ENCODE measurements around the gene TSPAN13. TPM values are rescaled to one million over a fixed set of nuclear protein-coding genes. Genes with fewer than 3 reads are reported as not detected.

The TSPAN13 gene
- total and polyA plus RNA-seq, 8 donors = 3.6 to 74.5 (median 35.4) TPM

- no peak for DNase-seq
- TF ChIP-seq POLR2AphosphoS5 (IDR thresholded peaks at IDR 0.05) = no peak
- TF ChIP-seq POLR2A (IDR thresholded peaks at IDR 0.05) = no peak
- TF ChIP-seq EP300 (IDR thresholded peaks at IDR 0.05) = no peak
- TF ChIP-seq CTCF (IDR thresholded peaks at IDR 0.05) = no peak
- H3K4me3 ChIP-seq = no peak overlapping the region
- no peak overlapping the region for H3K27ac ChIP-seq
- H3K36me3 ChIP-seq = no peaks in the 10 kb centered on the region
- H3K9me3 ChIP-seq = no peaks in the 10 kb centered on the region
- WGBS, 5 donors = 90 to 93% (median 91%) methylated on average over 10 of the region's 10 CpGs
- peaks cover 0 to 6% (median 0%) of the 10 kb centered on the region in 4 donors for H3K4me1 ChIP-seq
- no peaks in the 10 kb centered on the region for H3K27me3 ChIP-seq
- intact Hi-C loops (cut with DNase I; ENCODE audit: low total_unique reads) = no loop called here
Observed at GRCh38 chr7:16728811-16729210, 24.7 kb upstream of the TSPAN13 start.

GRCh38 chr7:16729541-16729940 is 24.0 kb upstream of the TSPAN13 start:
- intact Hi-C loops (cut with DNase I; ENCODE audit: low total_unique reads) = no loop called here
- no peaks in the 10 kb centered on the region for H3K27me3 ChIP-seq
- H3K27ac ChIP-seq = no peak overlapping the region
- no peak for DNase-seq
- no peaks in the 10 kb centered on the region for H3K9me3 ChIP-seq
- TF ChIP-seq CTCF (IDR thresholded peaks at IDR 0.05) = no peak
- TF ChIP-seq POLR2AphosphoS5 (IDR thresholded peaks at IDR 0.05) = no peak
- H3K36me3 ChIP-seq = no peaks in the 10 kb centered on the region
- no peak overlapping the region for H3K4me3 ChIP-seq
- 76 to 85% (median 78%) methylated on average over 2 of the region's 2 CpGs for WGBS, 5 donors
- H3K4me1 ChIP-seq = peaks cover 0 to 6% (median 0%) of the 10 kb centered on the region in 4 donors

- Histone ChIP-seq H3K4me1 (no peaks in the 10 kb centered on the region), H3K27me3 (no peaks in the 10 kb centered on the region), H3K9me3 (no peaks in the 10 kb centered on the region), H3K36me3 (no peaks in the 10 kb centered on the region), H3K4me3 (no peak overlapping the region), H3K27ac (no peak overlapping the region)
- TF ChIP-seq EP300 (IDR thresholded peaks at IDR 0.05) = no peak
- no peak for TF ChIP-seq POLR2A (IDR thresholded peaks at IDR 0.05)
- TF ChIP-seq POLR2AphosphoS5 (IDR thresholded peaks at IDR 0.05) = no peak
- TF ChIP-seq CTCF (IDR thresholded peaks at IDR 0.05) = no peak
- 84 to 95% (median 93%) methylated on average over 3 of the region's 3 CpGs for WGBS, 5 donors
- intact Hi-C loops (cut with DNase I; ENCODE audit: low total_unique reads) = no loop called here
- no peak for DNase-seq
Observed at GRCh38 chr7:16730937-16731336, 22.6 kb upstream of the TSPAN13 start.

- no peak for DNase-seq
- WGBS, 5 donors = 94 to 98% (median 97%) methylated on average over 4 of the region's 4 CpGs
- no peak overlapping the region for H3K27ac ChIP-seq
- H3K4me3 ChIP-seq = no peak overlapping the region
- no peak for TF ChIP-seq EP300 (IDR thresholded peaks at IDR 0.05)
- TF ChIP-seq CTCF (IDR thresholded peaks at IDR 0.05) = no peak
- TF ChIP-seq POLR2A (IDR thresholded peaks at IDR 0.05) = no peak
- no peak for TF ChIP-seq POLR2AphosphoS5 (IDR thresholded peaks at IDR 0.05)
- no peaks in the 10 kb centered on the region for H3K36me3 ChIP-seq
- H3K4me1 ChIP-seq = no peaks in the 10 kb centered on the region
- H3K9me3 ChIP-seq = no peaks in the 10 kb centered on the region
- H3K27me3 ChIP-seq = no peaks in the 10 kb centered on the region
- intact Hi-C loops (cut with DNase I; ENCODE audit: low total_unique reads) = no loop called here
Observed at GRCh38 chr7:16732828-16733227, 20.7 kb upstream of the TSPAN13 start.

Data from stomach (tissue), 9 donors.